HG02840 (cell line): ENCODE measurements around the gene TCP10L.

Experiments
- ATAC-seq: cut with Tn5 transposase; IDR thresholded peaks from one replicate; pipeline ENCODE4 v1.9.1; 2021; ENCODE audit warnings: mild to moderate bottlenecking, moderate library complexity, moderate number of reproducible peaks; ENCODE audit not compliant: unreplicated experiment, low FRiP score

Gene TCP10L

GRCh38 chr21:32525282-32525681 is 60.0 kb downstream of the TCP10L start:
- ATAC-seq, result no peak

GRCh38 chr21:32523988-32524719 is 61.2 kb downstream of the TCP10L start:
- no peak for ATAC-seq
